ENCODE results near the gene ZNF280B.
"Not testable (repeated sequence)": the region's sequence is repeated elsewhere in the genome, so short reads cannot be mapped to it uniquely, and the experiment has no call there.

DNA sequence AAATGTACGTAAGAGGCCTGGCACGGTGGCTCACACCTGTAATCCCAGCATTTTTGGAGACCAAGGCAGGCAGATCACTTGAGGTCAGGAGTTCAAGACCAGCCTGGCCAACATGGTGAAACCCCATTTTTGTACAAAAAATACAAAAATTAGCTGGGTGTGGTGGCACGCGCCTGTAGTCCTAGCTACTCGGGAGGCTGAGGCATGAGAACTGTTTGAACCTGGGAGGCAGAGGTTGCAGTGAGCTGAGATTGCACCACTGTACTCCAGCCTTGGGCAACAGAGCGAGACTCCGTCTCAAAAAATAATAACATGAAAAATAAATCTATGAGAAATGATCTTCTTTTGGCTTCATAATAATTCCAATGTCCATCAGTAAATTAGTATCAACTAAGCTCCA lies 2.3 kb upstream of the ZNF280B start:
- TF ChIP-seq, protein P1, sequence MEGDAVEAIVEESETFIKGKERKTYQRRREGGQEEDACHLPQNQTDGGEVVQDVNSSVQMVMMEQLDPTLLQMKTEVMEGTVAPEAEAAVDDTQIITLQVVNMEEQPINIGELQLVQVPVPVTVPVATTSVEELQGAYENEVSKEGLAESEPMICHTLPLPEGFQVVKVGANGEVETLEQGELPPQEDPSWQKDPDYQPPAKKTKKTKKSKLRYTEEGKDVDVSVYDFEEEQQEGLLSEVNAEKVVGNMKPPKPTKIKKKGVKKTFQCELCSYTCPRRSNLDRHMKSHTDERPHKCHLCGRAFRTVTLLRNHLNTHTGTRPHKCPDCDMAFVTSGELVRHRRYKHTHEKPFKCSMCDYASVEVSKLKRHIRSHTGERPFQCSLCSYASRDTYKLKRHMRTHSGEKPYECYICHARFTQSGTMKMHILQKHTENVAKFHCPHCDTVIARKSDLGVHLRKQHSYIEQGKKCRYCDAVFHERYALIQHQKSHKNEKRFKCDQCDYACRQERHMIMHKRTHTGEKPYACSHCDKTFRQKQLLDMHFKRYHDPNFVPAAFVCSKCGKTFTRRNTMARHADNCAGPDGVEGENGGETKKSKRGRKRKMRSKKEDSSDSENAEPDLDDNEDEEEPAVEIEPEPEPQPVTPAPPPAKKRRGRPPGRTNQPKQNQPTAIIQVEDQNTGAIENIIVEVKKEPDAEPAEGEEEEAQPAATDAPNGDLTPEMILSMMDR (IDR thresholded peaks at IDR 0.05; ENCODE audit: insufficient read depth, low read depth, low read length) = not testable (repeated sequence)
- not testable (repeated sequence) for TF ChIP-seq EZH2 (IDR thresholded peaks at IDR 0.05; ENCODE audit: insufficient read depth, low read length)

Data from astrocyte (in vitro differentiated cells and primary cell).